ENCODE measurements around the gene MCM8. TPM values are rescaled to one million over a fixed set of nuclear protein-coding genes. Genes with fewer than 3 reads are reported as not detected.

Gene MCM8
- total and polyA plus RNA-seq, 9 of the 15 experiments (the other 6 are each of a cell fraction or from before 2014, with no cell fraction given), result 4.5 to 43.8 (median 25.4) TPM

DNA sequence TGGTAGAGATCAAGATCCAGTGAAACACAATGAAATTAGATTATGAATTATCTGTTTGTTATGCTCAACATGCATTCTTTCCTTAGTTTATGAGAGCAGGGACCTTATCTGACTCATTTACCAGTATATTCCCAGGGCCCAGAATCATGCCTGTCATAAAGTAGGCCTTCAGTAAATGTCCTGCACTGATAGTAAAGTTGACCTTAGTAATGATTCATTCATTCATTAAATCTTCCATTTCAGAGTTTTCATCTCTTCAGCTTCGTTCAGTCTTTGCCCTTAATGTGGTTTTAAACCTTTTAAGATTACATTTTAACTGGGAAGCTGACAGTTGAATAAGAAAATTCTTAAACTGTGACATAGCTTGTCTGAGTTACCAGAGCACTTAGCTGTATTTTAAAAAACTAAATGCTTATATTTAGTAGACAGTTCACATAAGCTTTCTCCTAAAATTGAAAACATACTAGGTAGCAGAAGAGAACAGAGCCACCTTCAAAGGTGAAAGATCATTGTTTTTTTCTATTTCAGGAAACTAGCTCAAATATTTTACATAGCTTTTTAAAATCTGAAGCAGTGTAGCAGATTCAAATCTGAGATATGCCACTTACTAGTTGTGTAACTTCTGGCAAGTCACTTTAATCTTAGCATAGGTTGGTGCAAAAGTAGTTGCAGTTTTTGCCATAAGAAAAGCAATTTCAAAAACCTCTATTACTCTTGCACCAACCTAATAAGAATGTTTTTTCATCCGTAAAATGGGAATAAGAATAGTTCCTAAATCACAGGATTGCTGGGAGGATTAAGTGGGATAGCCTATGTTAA is 41.4 kb downstream of the MCM8 start:
- Histone ChIP-seq H3K4me1 (replicated peaks in 1 of 2; ENCODE audit: control insufficient read depth in 2 of 2, insufficient read depth in 2 of 2, low read length in 2 of 2) (no peaks in the 10 kb centered on the region), H3K79me2 (ENCODE audit: control insufficient read depth, insufficient read depth, low read length) (no peaks in the 10 kb centered on the region), H4K20me1 (replicated peaks; ENCODE audit: control insufficient read depth, insufficient read depth, low read length) (no peaks in the 10 kb centered on the region), H3K36me3 (ENCODE audit: control insufficient read depth, insufficient read depth, low read length) (peaks cover 69% of the 10 kb centered on the region), H3K9me3 (replicated peaks; ENCODE audit: control insufficient read depth, insufficient read depth, low read depth, low read length) (no peaks in the 10 kb centered on the region), H3K4me3 (no peak overlapping the region), H2AFZ (ENCODE audit: low read depth, low read length) (no peak overlapping the region), H3K4me2 (ENCODE audit: insufficient read depth, low read length) (no peak overlapping the region), H3K9ac (ENCODE audit: insufficient read depth in 1 of 2, low read depth in 2 of 2, low read length in 2 of 2) (no peak overlapping the region), H3K9me1 (ENCODE audit: control insufficient read depth, insufficient read depth, low read length) (no peaks in the 10 kb centered on the region), H3K27me3 (ENCODE audit: control insufficient read depth in 2 of 2, insufficient read depth in 2 of 2, low read length in 2 of 2) (no peaks in the 10 kb centered on the region), H3K27ac (ENCODE audit: extremely low read depth, low read depth, low read length) (no peak overlapping the region)
- BruUV-seq (replicated peaks), result no TSS peak
- DNase-seq (ENCODE audit: extremely low read depth in 1 of 4, low spot score in 3 of 4) (no peak), FAIRE-seq (no peak), ATAC-seq (no peak)
- ChIA-PET CTCF (ENCODE audit: low intra/inter-chr PET ratio) (no interaction called here), POLR2A (interaction anchor here (0.6 to 1.0 kb wide), 2 partner anchors 11 to 93 kb away, joined by 3 read pairs; no protein-coding TSS in a partner anchor)
- in situ Hi-C loops (cut with MboI) (no loop called here), intact Hi-C loops (cut with micrococcal nuclease) (no loop called here)
- TF ChIP-seq, protein P1, sequence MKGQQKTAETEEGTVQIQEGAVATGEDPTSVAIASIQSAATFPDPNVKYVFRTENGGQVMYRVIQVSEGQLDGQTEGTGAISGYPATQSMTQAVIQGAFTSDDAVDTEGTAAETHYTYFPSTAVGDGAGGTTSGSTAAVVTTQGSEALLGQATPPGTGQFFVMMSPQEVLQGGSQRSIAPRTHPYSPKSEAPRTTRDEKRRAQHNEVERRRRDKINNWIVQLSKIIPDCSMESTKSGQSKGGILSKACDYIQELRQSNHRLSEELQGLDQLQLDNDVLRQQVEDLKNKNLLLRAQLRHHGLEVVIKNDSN (CRISPR knock-in tag; IDR thresholded peaks at IDR 0.05), result no peak
- TF ChIP-seq, protein P2, sequence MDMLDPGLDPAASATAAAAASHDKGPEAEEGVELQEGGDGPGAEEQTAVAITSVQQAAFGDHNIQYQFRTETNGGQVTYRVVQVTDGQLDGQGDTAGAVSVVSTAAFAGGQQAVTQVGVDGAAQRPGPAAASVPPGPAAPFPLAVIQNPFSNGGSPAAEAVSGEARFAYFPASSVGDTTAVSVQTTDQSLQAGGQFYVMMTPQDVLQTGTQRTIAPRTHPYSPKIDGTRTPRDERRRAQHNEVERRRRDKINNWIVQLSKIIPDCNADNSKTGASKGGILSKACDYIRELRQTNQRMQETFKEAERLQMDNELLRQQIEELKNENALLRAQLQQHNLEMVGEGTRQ (CRISPR knock-in tag; IDR thresholded peaks at IDR 0.05), result no peak
- TF ChIP-seq NFXL1 (CRISPR knock-in tag; IDR thresholded peaks at IDR 0.05), result no peak
- no peak for TF ChIP-seq EZH2 (IDR thresholded peaks at IDR 0.05; ENCODE audit: borderline replicate concordance, low read depth, low read length)
- TF ChIP-seq ADNP (tag; IDR thresholded peaks at IDR 0.05), result no peak
- TF ChIP-seq HDAC8 (tag; IDR thresholded peaks at IDR 0.05), result no peak
- TF ChIP-seq, protein P3, sequence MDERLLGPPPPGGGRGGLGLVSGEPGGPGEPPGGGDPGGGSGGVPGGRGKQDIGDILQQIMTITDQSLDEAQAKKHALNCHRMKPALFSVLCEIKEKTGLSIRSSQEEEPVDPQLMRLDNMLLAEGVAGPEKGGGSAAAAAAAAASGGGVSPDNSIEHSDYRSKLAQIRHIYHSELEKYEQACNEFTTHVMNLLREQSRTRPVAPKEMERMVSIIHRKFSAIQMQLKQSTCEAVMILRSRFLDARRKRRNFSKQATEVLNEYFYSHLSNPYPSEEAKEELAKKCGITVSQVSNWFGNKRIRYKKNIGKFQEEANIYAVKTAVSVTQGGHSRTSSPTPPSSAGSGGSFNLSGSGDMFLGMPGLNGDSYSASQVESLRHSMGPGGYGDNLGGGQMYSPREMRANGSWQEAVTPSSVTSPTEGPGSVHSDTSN (CRISPR knock-in tag; IDR thresholded peaks at IDR 0.05; ENCODE audit: low read depth), result no peak
- TF ChIP-seq, protein P3 (tag; conservative IDR thresholded peaks at IDR 0.05; ENCODE audit: low read depth), result no peak
- no peak for TF ChIP-seq TEAD2 (tag; IDR thresholded peaks at IDR 0.05)
- TF ChIP-seq MEF2D (tag; conservative IDR thresholded peaks at IDR 0.05; ENCODE audit: low read depth), result no peak
- TF ChIP-seq, protein P4, sequence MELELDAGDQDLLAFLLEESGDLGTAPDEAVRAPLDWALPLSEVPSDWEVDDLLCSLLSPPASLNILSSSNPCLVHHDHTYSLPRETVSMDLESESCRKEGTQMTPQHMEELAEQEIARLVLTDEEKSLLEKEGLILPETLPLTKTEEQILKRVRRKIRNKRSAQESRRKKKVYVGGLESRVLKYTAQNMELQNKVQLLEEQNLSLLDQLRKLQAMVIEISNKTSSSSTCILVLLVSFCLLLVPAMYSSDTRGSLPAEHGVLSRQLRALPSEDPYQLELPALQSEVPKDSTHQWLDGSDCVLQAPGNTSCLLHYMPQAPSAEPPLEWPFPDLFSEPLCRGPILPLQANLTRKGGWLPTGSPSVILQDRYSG (tag; conservative IDR thresholded peaks at IDR 0.05; ENCODE audit: low read depth), result no peak
- no peak for TF ChIP-seq MED1 (CRISPR knock-in tag; IDR thresholded peaks at IDR 0.05; ENCODE audit: borderline replicate concordance)
- 86% methylated on average over 2 of the region's 2 CpGs for WGBS (ENCODE audit: insufficient coverage, low coverage, missing lambda C conversion rate)
